T1000 (cell line): Measurements from ENCODE around the gene USP9X.
"Not testable (repeated sequence)": the region's sequence is repeated elsewhere in the genome, so short reads cannot be mapped to it uniquely, and the experiment has no call there.

Experiments used
- DNase-seq: peaks from one replicate; lab custom pipeline; 2025; ENCODE audit warnings: mixed read lengths; lab: John Stamatoyannopoulos, UW

The USP9X gene

GRCh38 chrX:41128955-41129354 lies 43.7 kb downstream of the USP9X start:
- DNase-seq: no peak

- DNase-seq: no peak
These were observed 46.5 kb downstream of the USP9X start for GRCh38 chrX:41131766-41132165.

DNA sequence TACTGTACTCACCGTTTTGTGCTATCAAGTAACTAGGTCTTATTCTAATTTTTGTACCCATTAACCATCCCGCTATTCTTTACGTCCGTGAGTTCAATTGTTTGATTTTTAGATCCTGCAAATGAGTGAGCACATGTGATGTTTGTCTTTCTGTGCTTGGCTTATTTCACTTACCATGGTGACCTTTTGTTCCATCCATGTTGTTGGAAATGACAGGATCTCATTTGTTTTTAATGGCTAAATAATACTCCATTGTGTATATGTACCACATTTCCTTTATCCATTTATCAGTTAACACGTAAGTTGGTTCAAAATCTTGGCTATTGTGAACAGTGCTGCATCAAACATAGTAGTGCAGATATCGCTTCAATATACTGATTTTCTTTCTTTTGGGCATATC lies 48.3 kb downstream of the USP9X start:
- no peak for DNase-seq

GRCh38 chrX:41137589-41137988 lies 52.3 kb downstream of the USP9X start:
- no peak for DNase-seq

GRCh38 chrX:41142130-41142910 lies 57.1 kb downstream of the USP9X start:
- DNase-seq: no peak

- no peak for DNase-seq
These were observed 59.6 kb downstream of the USP9X start for GRCh38 chrX:41144873-41145272.

- no peak for DNase-seq
These were observed 60.8 kb downstream of the USP9X start for GRCh38 chrX:41145920-41146608.

- no peak for DNase-seq
These were observed 63.3 kb downstream of the USP9X start for GRCh38 chrX:41148553-41148952.

- DNase-seq: no peak
These were observed 64.8 kb downstream of the USP9X start for GRCh38 chrX:41150043-41150442.

DNA sequence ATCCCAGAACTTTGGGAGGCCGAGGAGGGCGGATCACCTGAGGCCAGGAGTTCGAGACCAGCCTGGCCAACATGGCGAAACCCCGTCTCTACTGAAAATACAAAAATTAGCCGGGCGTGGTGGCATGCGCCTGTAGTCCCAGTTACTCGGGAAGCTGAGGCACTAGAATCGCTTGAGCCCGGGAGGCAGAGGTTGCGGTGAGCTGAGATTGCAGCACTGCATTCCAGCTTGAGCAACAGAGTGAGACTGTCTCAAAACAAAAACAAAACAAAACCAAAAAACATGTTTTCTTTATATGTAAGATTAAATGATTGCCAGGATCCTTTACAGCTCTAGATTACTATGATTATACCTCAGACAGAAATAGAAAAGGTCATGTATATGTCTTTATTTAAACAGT lies 66.5 kb downstream of the USP9X start:
- not testable (repeated sequence) for DNase-seq

DNA sequence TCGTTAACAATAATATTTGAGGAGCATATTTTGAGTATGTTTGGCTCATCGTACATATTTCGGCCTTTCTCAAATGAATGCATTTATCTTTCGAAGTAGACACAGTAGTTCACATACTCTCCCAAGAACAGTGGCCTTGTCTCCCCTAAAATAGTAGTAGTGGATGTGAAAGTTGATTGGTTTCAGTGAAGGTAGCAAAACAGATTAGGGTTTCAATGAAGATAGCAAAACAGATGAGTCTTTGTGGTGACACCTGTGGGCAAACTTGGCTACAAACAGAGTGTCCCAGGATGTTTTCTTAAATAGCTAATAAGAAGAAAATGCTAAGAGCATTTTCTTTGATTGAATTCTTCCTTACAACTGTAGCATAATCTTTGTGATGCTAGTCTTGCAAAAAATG lies 67.0 kb downstream of the USP9X start:
- DNase-seq: no peak

- DNase-seq: no peak
These were observed 68.2 kb downstream of the USP9X start for GRCh38 chrX:41153448-41153847.

- no peak for DNase-seq
These were observed 68.7 kb downstream of the USP9X start for GRCh38 chrX:41153957-41154356.

GRCh38 chrX:41164449-41164848 lies 79.2 kb downstream of the USP9X start:
- no peak for DNase-seq

DNA sequence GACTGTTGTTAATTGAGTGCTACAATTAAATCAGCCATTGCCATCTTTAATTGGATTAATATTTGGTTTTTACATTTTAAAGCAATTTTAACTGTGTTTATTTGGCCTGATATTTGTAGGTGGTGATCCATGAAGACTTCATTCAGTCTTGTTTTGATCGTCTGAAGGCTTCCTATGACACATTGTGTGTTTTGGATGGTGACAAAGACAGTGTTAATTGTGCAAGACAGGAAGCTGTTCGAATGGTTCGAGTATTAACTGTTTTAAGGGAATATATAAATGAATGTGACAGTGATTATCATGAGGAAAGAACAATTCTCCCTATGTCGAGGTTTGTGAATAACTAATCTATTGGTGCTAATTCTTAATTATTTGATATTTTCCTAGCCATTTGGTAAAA lies 82.6 kb downstream of the USP9X start:
- no peak for DNase-seq

DNA sequence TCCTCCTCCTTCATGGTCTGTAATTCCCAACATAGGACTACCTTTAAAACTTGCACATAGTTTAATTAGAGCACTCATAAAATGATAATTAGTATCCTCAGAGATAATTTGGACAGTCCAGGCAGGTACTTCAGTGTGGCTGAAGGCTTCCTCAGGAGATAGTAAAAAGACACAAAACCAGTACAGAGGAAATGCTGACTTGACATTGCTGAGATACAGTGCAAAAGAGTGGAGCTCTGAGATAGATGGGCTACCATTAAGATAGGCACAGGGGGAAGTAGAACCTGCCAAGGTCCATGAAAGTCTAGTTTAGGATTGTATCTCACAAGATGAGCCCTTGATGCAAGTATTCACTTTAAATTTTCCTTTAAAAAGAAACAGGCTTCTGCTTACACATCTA lies 91.0 kb downstream of the USP9X start:
- no peak for DNase-seq

DNA sequence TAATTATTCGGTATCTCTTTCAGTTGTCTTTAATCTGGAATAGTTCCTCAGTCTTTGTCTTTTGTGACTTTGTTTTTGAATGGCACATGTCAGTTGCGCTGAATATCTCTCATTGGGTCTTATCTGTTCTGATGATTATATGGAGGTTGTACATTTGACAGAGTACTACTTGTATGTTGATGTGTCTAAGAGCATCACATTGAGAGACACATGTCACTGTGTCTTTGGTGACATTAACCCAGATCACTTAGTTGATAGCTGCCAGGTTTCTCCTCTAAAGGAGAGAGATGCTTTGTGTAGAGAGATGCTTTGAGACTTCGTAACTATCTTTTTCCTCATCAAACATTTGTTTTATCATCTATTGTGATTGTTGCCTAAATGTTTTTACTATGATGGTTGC lies 92.1 kb downstream of the USP9X start:
- DNase-seq: no peak

- DNase-seq: no peak
These were observed 93.0 kb downstream of the USP9X start for GRCh38 chrX:41178201-41178600.

GRCh38 chrX:41180194-41180908 lies 95.1 kb downstream of the USP9X start:
- no peak for DNase-seq

GRCh38 chrX:41184312-41184711 lies 99.1 kb downstream of the USP9X start:
- DNase-seq: no peak

GRCh38 chrX:41186946-41187345 lies 101.7 kb downstream of the USP9X start:
- DNase-seq: not testable (repeated sequence)

- DNase-seq: no peak
These were observed 103.9 kb downstream of the USP9X start for GRCh38 chrX:41189156-41189555.

DNA sequence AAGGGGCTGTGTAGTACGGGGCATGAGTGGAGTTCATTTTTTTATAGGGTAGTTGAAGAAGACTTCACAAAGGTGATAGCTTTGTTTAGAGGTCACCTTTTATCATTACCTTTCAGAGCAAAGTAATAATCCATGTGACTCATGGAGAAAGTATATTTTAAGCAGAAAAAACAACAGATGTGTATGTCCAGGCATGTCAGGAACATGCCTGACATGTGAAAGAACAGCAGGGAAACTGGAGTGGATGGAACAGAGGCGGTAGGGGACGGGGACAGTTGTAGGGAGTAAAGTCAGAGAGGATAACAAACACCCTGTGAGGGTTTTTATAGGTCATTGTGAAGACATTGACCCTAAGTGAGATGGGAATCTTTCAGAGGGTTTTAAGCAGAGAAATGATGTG lies 107.6 kb downstream of the USP9X start:
- no peak for DNase-seq
